Measurements from ENCODE around the gene SCNM1.
"Not testable (repeated sequence)": the region's sequence is repeated elsewhere in the genome, so short reads cannot be mapped to it uniquely, and the experiment has no call there.

Gene SCNM1

DNA sequence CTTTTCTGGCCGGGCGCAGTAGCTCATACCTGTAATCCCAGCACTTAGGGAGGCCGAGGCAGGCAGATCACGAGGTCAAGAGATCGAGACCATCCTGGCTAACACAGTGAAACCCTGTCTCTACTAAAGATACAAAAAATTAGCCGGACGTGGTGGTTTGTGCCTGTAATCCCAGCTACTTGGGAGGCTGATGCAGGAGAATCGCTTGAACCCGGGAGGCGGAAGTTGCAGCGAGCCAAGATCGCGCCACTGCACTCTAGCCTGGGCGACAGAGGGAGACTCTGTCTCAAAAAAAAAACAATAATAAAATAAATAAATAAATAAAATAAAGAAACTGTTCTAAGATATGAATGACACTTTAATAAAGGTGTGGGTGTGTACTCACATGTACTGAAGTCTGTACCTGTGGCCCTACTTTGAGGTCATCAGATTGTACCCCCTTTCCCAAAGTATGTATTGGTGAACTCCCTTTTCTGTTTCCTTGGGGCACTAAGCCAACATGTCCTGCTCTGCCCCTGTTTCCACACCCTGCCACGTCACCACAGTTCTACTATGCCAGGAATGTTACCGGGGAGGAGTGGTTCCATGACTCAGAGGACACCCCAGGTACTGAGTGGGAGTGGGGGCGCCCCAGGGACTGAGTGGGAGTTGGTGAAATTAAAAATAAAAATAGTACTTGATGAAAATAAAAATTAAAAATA, 29.1 kb downstream of the SCNM1 start:
- peak; percentile 91 for DNase-seq

DNA sequence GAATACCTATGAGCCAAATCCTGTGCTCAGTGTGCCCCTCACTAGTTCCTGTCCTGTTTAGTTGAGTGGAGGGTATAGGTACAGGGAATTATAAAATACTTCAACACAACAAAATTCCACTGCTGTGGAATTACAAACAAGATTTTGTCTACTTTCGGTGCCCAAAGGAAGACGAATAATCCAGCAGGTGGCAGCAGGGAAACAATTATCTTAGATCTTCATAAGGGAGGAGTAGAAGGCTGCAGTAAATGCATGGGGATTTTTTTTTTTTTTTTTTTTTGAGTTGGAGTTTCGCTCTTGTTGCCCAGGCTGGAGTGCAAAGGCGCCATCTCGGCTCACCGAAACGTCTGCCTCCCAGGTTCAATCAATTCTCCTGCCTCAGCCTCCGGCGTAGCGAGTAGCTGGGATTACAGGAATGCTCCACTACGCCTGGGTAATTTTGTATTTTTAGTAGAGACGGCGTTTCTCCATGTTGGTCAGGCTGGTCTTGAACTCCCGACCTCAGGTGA, 30.4 kb downstream of the SCNM1 start:
- DNase-seq, result peak; percentile 88

DNA sequence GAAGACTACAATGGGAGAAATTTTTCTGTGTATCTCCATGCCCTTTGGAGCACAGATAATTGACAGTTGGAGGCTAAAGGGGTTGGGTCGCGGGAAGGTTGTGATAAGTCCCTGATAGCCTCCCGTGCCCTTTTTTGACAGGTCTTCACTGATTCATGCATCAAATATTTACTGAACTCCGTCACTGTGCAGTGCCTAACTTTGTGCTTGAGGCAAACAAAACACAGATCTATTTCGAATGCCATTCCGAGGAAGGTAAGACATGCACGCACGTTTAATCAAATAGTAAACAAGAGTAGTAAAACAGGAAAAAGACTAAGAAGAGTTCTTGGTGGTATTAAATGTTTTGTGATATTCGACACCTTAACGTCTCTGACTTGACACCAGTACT, 31.9 kb downstream of the SCNM1 start:
- DNase-seq, result no peak

DNA sequence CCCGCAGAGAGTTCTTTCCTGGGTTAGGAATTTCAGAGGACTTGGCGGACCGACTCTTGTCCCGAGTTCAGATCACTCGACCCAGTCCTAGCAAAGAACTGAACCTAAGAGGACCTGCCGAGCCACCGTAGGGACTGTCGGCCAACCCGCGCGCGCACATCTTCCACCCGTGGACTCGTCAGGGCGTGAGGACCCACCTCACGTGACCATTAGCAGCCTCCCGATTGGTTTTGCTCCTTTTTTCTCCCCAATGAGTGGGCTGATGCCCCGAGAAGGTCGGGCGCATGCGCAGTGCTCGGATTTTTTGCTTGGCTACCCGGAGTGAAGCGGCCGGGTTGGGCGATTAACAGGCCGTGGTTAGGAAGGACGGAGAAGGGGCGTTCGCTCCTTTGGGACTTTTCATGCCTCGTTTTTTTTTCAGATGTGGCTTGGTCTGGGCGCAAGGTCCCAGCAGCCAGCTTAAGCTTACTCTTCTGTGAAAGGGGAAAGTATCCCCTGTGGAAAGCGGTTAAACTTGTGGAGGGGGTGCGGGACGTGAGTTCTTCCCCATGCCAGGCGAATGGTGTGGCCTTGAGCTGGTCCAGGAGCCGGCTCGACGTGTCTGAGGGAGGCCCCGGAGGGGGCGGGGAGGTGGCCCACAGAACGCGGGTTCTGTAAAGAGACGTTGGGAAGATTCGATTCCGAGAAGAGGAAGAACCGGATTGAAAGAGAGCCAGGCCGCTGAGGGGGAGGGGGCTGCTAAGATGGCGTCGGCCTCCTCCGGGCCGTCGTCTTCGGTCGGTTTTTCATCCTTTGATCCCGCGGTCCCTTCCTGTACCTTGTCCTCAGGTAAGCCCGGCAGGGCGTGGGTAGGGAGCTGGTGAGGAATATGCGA, 32.5 kb downstream of the SCNM1 start, which contains the start of gene PIP5K1A:
TSS of gene PIP5K1A (plus strand) at position 299 of the 874 bp plus-strand sequence. CDS start at position 744, 445 bp downstream.
- peak; percentile 98 for DNase-seq

DNA sequence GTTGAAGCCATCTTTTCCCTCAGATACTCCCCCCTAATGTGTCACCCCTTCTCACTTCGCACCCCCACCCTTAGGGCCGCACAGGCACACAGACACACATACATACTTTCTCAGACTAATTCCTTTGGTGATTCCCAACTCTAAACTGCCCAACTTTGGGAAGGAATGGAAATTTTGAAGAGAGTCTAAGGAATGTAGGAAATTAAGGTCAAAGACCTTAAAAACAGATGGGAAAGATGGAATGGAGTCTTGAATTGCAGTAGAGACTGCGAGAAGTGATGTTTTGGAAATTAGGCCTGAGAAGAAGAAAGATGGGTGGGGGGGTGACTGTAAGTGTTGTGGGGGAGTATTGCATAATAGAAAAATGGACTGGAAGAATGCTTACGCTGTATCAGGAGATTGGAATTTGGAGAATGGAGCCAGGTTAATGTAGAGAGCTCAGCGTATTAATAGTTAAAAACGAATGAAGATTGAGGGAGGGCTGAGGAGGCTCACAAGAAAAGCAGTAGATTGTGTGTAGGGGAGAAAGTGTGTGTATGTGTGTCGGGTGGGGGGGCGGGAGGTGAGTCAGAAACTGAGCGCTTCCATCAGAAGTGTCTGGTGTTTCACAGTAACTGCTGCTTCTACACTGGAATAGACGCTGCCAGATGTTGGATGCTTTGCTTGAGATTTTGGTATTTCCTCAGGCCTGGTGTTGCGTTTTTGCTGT, 34.1 kb downstream of the SCNM1 start:
- peak; percentile 96 for DNase-seq

DNA sequence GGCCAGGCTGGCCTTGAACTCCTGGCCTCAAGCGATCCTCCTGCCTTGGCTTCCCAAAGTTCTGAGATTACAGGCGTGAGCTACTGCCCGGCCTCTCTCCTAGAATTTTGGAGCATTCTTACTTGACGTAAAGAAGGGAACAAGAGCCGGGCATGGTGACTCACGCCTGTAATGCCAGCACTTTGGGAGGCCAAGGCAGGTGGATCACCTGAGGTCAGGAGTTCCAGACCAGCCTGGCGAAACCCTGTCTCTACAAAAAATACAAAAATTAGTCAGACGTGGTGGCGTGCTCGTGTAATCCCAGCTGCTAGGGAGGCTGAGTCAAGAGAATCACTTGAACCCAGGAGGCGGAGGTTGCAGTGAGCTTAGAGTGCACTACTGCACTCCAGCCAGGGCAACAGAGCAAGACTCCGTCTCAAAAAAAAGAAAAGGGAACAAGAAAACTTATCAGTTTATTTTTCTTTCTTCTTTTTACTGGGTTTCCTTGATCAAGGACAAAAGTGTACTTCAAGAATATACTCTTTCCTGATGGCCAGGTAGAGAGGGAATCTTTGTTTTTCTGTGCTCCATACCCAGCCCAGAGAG, 39.5 kb downstream of the SCNM1 start:
- DNase-seq, result not testable (repeated sequence)

DNA sequence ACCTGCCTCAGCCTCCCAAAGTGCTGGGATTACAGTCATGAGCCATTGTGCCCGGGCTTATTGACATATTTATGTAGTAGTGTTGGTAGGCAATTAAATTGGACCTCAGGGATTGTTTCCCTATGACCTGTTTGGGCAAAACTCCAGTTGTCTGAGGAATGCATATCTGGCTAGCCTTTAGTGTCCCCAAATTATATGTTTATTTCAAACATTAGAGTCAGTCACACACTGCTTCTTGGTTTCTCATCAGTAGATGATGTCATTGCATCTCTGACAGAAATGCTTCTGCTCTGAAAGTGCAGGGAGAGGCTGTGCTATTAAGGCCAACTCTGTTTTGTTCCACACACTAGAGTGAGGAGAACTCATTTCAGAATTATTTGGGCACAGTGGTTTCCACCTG, 44.9 kb downstream of the SCNM1 start:
- peak; percentile 37 for DNase-seq

DNA sequence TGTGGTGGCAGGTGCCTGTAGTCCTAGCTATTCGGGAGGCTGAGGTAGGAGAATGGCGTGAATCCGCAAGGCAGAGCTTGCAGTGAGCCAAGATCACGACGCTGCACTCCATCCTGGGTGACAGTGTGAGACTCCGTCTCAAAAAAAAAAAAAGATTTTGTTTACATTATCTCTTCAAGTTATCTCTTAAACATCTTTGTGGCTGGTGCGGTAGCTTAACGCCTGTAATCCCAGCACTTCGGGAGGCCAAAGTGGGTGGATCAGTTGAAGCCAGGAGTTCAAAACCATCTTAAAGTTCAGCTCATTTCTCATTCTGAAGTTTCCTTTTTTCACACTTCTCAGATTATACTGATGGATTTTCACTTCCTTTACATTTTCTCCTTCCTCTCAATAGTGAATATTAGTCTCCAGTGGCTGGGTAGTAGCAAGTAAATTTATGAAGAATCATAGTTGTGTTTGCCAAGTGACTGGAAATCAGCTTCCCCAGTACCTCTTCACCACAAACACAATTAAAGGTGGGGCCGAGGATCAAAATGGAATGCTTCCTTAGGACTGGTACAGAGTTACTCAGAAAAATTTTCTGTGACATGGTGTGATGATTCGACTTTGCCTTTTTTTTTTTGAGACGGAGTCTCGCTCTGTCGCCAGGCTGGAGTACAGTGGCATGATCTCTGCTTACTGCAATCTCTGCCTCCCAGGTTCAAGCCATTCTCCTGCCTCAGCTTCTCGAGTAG, 46.2 kb downstream of the SCNM1 start:
- DNase-seq, result no peak

DNA sequence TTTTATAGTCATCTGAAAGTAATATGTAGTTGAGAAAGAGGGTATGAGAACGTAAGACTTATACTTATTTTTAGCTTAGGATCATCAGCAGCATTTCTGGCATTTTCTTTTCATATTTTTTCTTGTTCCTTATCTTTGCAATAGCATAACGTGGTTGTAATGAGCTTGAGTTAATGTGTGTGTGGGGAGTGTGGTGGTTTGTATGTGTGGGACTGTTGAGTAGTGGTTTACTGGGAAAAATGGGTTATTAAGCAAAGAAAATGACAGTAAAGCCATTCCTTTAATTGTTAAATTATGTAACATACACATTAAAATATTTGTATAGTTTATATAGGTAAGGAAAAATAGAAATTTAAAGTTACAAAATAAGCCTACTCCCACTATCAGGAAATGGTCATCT, 47.6 kb downstream of the SCNM1 start:
- no peak for DNase-seq
